Endodermal cell (in vitro differentiated cells): ENCODE results near the gene GAB2. TPM values are rescaled to one million over a fixed set of nuclear protein-coding genes. Genes with fewer than 3 reads are reported as not detected.

ENCODE experiments used
- DNase-seq: peaks from one replicate; pipeline ENCODE4 v3.0.0-alpha.2; 2017
- H3K27ac ChIP-seq: 2 replicates; pipeline ENCODE4 v1.5.1; 2013; ENCODE audit warnings: mild to moderate bottlenecking, low read depth, low read length, moderate library complexity
- H3K27me3 ChIP-seq: 2 replicates; pipeline ENCODE4 v1.6.1; 2013; ENCODE audit warnings: mild to moderate bottlenecking, low read length, moderate library complexity; ENCODE audit not compliant: insufficient read depth, control insufficient read depth, poor library complexity, severe bottlenecking
- H3K36me3 ChIP-seq: 2 replicates; pipeline ENCODE4 v1.7.0; 2013; ENCODE audit warnings: mild to moderate bottlenecking, low read length, moderate library complexity; ENCODE audit not compliant: control insufficient read depth, insufficient read depth
- H3K4me1 ChIP-seq: one replicate; pipeline ENCODE4 v1.7.0; 2013; ENCODE audit warnings: low read length; ENCODE audit not compliant: control insufficient read depth, insufficient read depth
- H3K4me3 ChIP-seq: 2 replicates; pipeline ENCODE4 v1.5.1; 2013; ENCODE audit warnings: mild to moderate bottlenecking, low read length, moderate library complexity
- H3K9ac ChIP-seq: 2 replicates; pipeline ENCODE4 v1.6.1; 2013; ENCODE audit warnings: mild to moderate bottlenecking, low read length, moderate library complexity; ENCODE audit not compliant: poor library complexity, severe bottlenecking; ENCODE audit errors: extremely low read depth
- H3K9me3 ChIP-seq: 2 replicates; pipeline ENCODE4 v1.6.1; 2013; ENCODE audit warnings: mild to moderate bottlenecking, low read length, moderate library complexity; ENCODE audit not compliant: control insufficient read depth
- H3K27ac Mint-ChIP-seq: 2 replicates; pipeline ENCODE4 v1.8.0; 2020; ENCODE audit warnings: mixed read lengths
- H3K27me3 Mint-ChIP-seq: 2 replicates; pipeline ENCODE4 v1.8.0; 2021; ENCODE audit warnings: mild to moderate bottlenecking, mixed read lengths; ENCODE audit not compliant: insufficient read depth
- H3K36me3 Mint-ChIP-seq: 2 replicates; pipeline ENCODE4 v1.8.0; 2020; ENCODE audit warnings: low read depth, mixed read lengths
- H3K4me1 Mint-ChIP-seq: 2 replicates; pipeline ENCODE4 v1.8.0; 2020; ENCODE audit warnings: mixed read lengths
- H3K4me3 Mint-ChIP-seq: 2 replicates; pipeline ENCODE4 v1.8.0; 2020; ENCODE audit warnings: mild to moderate bottlenecking, moderate library complexity, mixed read lengths
- H3K9me3 Mint-ChIP-seq: 2 replicates; pipeline ENCODE4 v1.8.0; 2020; ENCODE audit warnings: mild to moderate bottlenecking, mixed read lengths
- WGBS, 2 experiments: methylation state at CpG; one replicate each; pipeline versions ENCODE4 v1.1.5 to v1.1.7; 2013; ENCODE audit warnings: missing lambda C conversion rate in 2 of 2, mixed read lengths in 1 of 2; ENCODE audit not compliant: insufficient coverage in 1 of 2, insufficient read length in 1 of 2; 5-methylcytosine and 5-hydroxymethylcytosine counted together
- total RNA-seq, 2 donors: library from RNA; stranded (reverse); fragmentation: NEBNext Ultra II Directional in 1 of 2; extraction: Animal tissue kit (Norgen Biotek cat#: 25700) in 1 of 2; gene quantifications; 2 replicates in 1 of 2; 3 replicates in 1 of 2; pipeline ENCODE4 v1.2.1, GENCODE V29; 2021
- TF ChIP-seq, protein P1 (sequence below): fragments of 200-600 bp; sonication (generic); conservative IDR thresholded peaks from 2 replicates; pipeline ENCODE4 v1.5.0; 2021; ENCODE audit warnings: antibody characterized with exemption, mild to moderate bottlenecking

GAB2 gene
- total RNA-seq, 2 donors from 2014 or later = 26.9 to 62.8 TPM

DNA sequence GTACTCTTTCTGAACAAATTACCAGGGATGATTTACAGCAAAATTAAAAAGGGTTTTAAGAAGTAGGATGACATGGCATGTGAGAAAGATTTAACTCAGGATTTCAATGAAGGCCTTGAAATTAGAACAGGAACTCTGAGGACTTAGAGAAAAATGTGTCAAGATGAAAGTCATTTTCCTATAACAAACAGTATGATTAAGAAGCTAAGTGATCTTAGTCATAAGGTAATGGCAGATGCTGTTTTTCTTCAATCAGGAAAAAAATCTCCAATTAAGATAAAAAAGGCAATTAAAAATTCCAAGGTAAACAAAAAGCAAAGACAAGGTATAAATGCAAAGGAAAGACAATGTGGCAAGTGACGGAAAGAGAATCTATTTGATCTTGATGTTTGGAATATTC lies 73.5 kb downstream of the GAB2 start:
- no peaks in the 10 kb centered on the region for H3K27me3 ChIP-seq
- H3K27ac ChIP-seq = no peak overlapping the region
- H3K36me3 Mint-ChIP-seq = no peaks in the 10 kb centered on the region
- H3K4me1 ChIP-seq = peaks cover 3% of the 10 kb centered on the region
- no peak overlapping the region for H3K4me3 Mint-ChIP-seq
- WGBS, 2 experiments = 100% methylated on average over 1 of the region's 1 CpG; no CpG with 5 or more reads in 1 of the 2 experiments
- H3K4me1 Mint-ChIP-seq = peaks cover 18% of the 10 kb centered on the region
- H3K27me3 Mint-ChIP-seq = no peaks in the 10 kb centered on the region
- H3K9ac ChIP-seq = no peak overlapping the region
- TF ChIP-seq, protein P1, sequence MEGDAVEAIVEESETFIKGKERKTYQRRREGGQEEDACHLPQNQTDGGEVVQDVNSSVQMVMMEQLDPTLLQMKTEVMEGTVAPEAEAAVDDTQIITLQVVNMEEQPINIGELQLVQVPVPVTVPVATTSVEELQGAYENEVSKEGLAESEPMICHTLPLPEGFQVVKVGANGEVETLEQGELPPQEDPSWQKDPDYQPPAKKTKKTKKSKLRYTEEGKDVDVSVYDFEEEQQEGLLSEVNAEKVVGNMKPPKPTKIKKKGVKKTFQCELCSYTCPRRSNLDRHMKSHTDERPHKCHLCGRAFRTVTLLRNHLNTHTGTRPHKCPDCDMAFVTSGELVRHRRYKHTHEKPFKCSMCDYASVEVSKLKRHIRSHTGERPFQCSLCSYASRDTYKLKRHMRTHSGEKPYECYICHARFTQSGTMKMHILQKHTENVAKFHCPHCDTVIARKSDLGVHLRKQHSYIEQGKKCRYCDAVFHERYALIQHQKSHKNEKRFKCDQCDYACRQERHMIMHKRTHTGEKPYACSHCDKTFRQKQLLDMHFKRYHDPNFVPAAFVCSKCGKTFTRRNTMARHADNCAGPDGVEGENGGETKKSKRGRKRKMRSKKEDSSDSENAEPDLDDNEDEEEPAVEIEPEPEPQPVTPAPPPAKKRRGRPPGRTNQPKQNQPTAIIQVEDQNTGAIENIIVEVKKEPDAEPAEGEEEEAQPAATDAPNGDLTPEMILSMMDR = no peak
- H3K36me3 ChIP-seq = peaks cover 9% of the 10 kb centered on the region
- no peaks in the 10 kb centered on the region for H3K9me3 Mint-ChIP-seq
- H3K4me3 ChIP-seq = no peak overlapping the region
- H3K9me3 ChIP-seq = no peaks in the 10 kb centered on the region
- no peak overlapping the region for H3K27ac Mint-ChIP-seq
- no peak for DNase-seq

DNA sequence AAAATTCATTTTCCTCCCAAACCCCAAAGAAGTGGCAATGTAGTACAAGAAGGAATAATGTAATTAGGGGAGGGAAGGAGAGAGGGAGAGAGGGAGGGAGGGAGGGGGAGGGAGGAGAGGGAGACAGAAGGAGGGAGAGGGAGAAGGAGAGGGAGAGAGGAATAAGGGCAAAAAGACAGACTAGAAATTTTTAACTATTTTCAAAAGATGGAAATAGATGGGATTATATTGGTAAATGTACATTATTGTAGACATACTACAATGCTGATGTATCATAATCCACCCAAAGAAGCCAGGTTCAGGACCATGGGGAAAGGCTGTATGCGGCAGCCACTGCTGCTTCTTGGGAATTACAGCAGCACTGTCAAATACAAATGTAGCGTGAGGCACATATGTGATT lies 74.3 kb downstream of the GAB2 start:
- H3K4me3 ChIP-seq = no peak overlapping the region
- Mint-ChIP-seq H3K4me3 (no peak overlapping the region), H3K4me1 (peaks cover 22% of the 10 kb centered on the region), H3K36me3 (no peaks in the 10 kb centered on the region), H3K27ac (no peak overlapping the region), H3K27me3 (no peaks in the 10 kb centered on the region), H3K9me3 (no peaks in the 10 kb centered on the region)
- WGBS, 2 experiments = 92% methylated on average over 1 of the region's 2 CpGs; no CpG with 5 or more reads in 1 of the 2 experiments
- peaks cover 5% of the 10 kb centered on the region for H3K4me1 ChIP-seq
- H3K36me3 ChIP-seq = peaks cover 9% of the 10 kb centered on the region
- no peak overlapping the region for H3K27ac ChIP-seq
- no peak for DNase-seq
- no peaks in the 10 kb centered on the region for H3K27me3 ChIP-seq
- TF ChIP-seq, protein P1 = no peak
- H3K9me3 ChIP-seq = no peaks in the 10 kb centered on the region
- H3K9ac ChIP-seq = no peak overlapping the region

DNA sequence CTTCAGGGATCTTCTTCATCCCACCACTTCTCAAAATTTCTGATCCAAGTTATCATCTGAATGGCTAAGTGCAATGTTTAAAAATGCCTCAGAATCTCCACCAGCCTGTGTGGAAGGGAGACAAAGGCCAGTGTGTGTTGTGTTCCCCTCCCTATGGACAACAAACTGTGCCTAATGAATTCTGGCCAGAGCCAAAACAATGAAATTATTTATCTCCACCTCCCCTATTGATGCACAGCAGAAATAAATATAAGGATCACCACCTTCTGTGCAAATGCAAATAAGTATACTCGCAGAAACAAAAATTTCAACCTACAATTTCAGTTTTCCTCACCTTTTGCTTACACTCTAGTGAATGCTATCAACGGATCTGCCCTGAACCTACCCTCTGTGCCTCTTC lies 75.8 kb downstream of the GAB2 start:
- no peak overlapping the region for H3K9ac ChIP-seq
- H3K9me3 Mint-ChIP-seq = no peaks in the 10 kb centered on the region
- H3K36me3 ChIP-seq = peaks cover 9% of the 10 kb centered on the region
- H3K27me3 ChIP-seq = no peaks in the 10 kb centered on the region
- no peak for DNase-seq
- H3K27ac ChIP-seq = no peak overlapping the region
- peaks cover 8% of the 10 kb centered on the region for H3K4me1 ChIP-seq
- 92 to 95% methylated on average over 2 of the region's 2 CpGs for WGBS, 2 experiments
- TF ChIP-seq, protein P1 = no peak
- no peak overlapping the region for H3K4me3 Mint-ChIP-seq
- H3K4me3 ChIP-seq = no peak overlapping the region
- no peak overlapping the region for H3K27ac Mint-ChIP-seq
- H3K4me1 Mint-ChIP-seq = peaks cover 35% of the 10 kb centered on the region
- H3K36me3 Mint-ChIP-seq = no peaks in the 10 kb centered on the region
- H3K27me3 Mint-ChIP-seq = no peaks in the 10 kb centered on the region
- H3K9me3 ChIP-seq = no peaks in the 10 kb centered on the region
